Left colon (tissue), 2 donors: ENCODE data around the gene HEATR1. TPM values are rescaled to one million over a fixed set of nuclear protein-coding genes. Genes with fewer than 3 reads are reported as not detected.

Source experiments
- ATAC-seq: fragments of 200-7000 bp; cut with Tn5 transposase; one replicate; pipeline ENCODE4 v1.9.1; 2020; ENCODE audit warnings: mild to moderate bottlenecking, moderate library complexity
- DNase-seq, 2 donors: peaks; one replicate each; pipeline ENCODE4 v3.0.0-alpha.2; 2020
- intact Hi-C, 2 donors: fragments of 100-400 bp; cut with DNase I in 1 of 2; cut with micrococcal nuclease in 1 of 2; formaldehyde crosslinking; loops; one replicate each; pipeline versions ENCODE4 v1.11.2 to v1.14.0; 2022; cut with DNase I, micrococcal nuclease
- total RNA-seq, 2 donors: library from RNA; stranded (reverse); fragmentation: NEBNext Ultra II Directional; extraction: Animal tissue kit (Norgen Biotek cat#: 25700); gene quantifications; one replicate each; pipeline ENCODE4 v1.2.1, GENCODE V29; 2021
- donor health status: DM: no; HTN: no; CAD: no.
- donor health status: DM: yes; HTN: yes; CAD: no.

HEATR1 gene
- total RNA-seq, 2 donors from 2014 or later, result 15.3 to 20.0 TPM

DNA sequence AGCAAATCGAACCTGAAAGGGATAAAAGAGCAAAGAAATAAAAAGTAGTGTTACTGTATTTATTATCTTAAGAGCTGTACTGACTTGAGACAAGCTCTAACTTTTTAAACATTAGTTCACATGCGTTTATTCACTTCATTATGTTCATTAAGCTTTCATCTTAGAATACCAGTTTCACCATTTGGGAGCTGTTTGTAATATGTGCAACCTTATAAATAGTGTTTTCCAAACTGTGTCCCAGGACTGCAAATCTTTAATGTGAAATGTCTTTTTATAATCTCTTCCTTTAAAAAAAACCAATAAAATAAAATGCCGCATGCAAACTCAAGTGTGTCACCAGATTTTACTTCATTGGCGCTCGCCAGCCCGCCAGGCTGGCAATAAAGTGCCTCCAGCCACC, 52.2 kb downstream of the HEATR1 start:
- ATAC-seq, result no peak
- DNase-seq, result no peak
- intact Hi-C loops, result no loop called here

DNA sequence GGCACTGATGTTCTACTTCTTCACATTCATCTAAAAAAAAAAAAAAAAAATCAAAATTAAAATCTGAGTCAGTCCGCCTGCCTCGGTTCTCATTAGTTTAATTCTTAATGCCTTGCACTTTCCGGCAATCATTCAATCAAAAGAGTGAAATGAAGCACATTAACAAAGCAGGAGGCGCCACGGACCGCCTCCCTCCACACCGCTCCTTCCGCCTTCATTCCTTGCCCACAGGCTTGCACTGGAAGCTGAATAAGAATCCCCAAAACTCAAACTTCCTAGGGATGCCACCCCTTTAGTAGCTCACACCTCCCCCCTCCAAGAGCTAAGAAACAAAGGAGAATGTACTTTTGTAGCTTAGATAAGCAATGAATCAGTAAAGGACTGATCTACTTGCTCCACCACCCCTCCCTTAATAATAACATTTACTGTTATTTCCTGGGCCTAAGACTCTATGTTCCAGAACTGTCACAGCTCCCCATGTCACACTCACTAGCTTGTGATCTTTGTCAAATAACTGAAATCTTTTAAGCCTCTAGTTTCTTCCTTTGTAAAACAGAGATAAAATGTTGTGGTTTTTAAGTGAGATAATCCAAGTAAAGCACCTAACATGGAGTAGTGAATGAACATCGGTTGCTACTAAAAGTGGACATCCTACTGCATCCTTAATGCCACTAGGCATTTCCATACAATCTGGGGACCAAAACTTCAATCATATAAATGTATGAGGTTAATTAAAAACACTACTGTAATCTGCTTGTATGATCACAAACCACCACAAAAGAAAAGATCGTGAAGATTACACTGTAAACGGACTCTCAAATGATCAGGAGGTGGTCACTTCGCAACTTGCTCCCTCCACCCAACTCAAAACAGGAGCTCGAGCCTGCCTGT, 53.1 kb downstream of the HEATR1 start:
- no peak for DNase-seq
- intact Hi-C loops, result no loop called here
- no peak for ATAC-seq

DNA sequence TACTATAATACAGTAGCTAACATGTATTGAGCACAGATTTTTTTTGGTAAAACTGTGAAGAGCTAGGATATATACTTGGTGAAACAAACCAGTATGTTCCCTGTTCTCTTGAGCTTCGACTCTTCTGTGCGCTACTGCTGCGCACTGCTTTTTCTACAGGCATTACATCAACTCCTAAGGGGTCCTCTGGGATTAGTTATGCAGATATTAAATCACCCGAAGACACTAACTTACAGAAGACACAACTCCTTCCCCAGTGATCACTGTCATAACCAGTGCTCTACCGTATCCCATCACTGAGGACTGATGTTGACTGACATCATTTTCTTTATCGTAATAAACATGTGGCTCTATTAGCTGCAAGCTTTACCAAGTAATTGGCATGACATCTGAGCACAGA, 55.9 kb downstream of the HEATR1 start:
- intact Hi-C loops, result no loop called here
- ATAC-seq, result no peak
- DNase-seq, result no peak

GRCh38 chr1:236545621-236546169, 58.6 kb downstream of the HEATR1 start:
- ATAC-seq, result no peak
- intact Hi-C loops, result no loop called here
- no peak for DNase-seq

DNA sequence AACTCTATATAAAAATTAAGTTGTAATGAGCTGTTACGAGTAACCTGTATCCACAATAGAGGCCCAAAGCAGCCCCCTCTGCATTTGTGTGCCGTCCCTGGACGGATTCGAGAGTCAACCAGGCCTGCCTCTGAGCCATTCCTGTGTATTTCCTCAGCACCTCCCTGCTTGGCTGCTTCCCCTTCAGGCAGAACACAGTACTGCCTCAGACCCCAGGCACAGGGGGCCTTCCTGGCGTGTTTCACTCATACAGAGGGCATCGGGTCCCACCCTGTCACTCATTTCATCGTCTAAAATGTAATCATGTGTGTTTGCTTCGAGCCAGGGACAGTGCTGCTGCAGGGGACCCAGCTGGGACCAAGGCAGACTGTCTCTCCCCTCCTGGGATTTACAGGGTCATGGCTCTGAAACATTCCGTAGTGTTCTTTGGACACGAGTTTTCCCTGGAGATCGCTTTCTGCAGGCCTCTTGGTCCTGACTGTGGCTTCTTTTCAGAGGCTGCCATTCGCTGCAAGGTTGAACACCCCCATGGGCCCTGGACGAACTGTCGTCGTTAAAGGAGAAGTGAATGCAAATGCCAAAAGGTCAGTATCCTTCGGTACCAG, 61.1 kb downstream of the HEATR1 start:
- DNase-seq (no peak), ATAC-seq (no peak)
- intact Hi-C loops, result no loop called here

DNA sequence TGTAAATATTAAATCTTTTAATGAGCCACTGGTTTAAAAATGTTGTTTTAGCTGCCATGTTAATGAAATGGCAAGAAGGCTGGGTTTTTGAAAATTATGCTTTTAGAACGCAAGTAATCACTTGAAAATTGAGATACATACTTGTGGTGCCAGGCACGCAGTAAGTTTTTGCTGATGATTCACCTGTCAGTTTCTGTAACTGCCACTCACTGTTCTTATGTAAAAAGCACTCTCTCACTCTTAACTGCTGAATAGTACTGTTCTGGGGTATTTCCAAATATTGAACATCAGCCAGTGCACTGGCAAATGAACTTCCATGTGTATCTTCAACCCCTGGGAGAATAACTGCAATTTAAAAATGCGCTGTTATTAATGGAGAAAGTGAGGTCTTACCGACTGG, 62.6 kb downstream of the HEATR1 start:
- intact Hi-C loops, result no loop called here
- ATAC-seq, result no peak
- no peak for DNase-seq

DNA sequence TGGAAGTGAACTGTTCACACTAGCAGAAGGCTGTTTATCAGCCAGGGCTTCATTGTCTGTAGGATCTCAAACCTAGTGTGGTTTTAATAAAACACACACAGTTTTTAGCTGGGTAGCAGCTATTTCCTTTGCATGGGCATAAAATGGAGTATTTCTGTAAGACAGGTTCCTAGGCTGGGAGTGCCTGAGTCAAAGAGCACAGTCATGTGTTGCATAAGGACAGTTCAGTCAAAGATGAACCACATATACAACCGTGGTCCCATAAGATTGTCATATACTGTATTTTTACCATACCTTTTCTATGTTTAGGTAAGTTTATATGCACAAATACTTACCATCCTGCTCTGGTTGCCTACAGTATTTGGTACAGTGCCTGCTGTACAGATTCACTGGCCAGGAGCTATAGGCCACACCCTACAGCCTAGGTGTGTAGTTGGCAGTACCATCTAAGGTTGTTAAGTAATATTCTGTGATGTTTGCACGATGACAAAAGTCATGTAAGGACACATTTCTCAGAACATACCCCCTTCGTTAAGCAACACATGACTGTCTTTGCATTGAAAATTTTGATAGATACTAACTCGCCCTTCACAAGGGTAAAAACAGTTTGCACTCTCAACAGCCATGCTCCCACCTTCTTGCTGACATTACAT, 63.4 kb downstream of the HEATR1 start:
- intact Hi-C loops, result no loop called here
- no peak for DNase-seq
- peak; percentile 92 for ATAC-seq

DNA sequence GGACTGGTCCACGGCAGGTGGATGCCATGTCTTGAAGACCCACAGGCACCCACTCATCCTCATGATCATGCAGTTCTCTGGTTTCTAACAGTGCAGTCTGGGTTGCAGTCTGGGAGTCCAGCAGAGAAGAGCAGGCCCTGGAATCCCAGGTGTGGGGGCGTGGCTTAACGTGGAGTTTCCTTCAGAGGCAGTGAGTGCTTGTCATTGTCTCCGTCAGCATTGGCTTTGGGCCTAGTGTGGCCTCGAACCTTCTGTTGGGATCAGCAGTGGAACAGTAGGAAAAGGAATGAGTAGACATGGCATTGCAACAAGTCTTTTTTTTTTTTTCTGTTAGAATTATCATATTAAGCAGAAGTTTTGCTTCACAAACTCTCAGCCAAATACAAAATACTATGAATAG, 67.8 kb downstream of the HEATR1 start:
- DNase-seq (no peak), ATAC-seq (no peak)
- intact Hi-C loops, result no loop called here

DNA sequence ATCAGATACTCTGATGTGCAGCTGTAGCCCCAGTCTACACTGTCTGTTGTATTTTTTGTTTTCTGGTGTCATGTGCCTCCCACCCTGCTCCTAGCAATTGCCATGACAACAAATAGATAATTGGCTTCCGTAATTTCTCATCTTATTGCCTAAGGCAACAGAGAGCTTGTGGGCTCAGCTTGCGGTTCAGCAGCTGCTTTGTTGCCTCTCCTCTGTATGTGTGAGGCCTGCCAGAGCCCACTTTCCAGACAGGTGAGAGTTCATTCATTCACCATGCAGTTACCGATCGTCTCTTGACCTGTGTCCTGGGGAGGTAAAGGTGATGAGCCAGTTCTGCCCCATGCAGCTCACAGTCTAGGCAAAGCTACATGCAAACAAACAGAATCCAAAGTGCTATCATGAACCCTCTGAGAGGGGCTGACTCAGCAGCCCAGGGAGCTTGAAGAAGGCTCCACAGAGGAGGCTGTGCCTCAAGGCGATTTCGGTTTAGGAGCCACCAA, 68.6 kb downstream of the HEATR1 start:
- DNase-seq (no peak), ATAC-seq (no peak)
- intact Hi-C loops, result no loop called here

DNA sequence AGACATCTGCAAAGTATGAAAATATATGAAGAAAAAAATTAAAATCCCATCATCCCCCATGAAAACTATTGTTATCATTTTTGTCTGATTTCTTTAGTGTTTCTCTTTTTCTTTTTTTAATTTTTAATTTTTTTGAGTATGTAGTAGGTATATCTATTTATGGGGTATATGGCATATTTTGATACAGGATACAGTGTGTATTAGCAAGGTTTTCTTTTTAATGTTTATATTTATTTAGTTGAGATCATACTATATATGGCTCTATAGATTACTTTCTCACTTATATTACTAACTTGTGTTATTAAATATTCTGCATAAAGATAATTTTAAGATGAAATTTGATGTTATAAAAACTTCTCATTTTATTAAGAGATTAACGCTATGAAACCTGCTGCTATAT, 69.1 kb downstream of the HEATR1 start:
- intact Hi-C loops, result no loop called here
- DNase-seq (no peak), ATAC-seq (no peak)

- intact Hi-C loops, result no loop called here
- ATAC-seq, result no peak
Observed at GRCh38 chr1:236534151-236534651, 70.1 kb downstream of the HEATR1 start.

DNA sequence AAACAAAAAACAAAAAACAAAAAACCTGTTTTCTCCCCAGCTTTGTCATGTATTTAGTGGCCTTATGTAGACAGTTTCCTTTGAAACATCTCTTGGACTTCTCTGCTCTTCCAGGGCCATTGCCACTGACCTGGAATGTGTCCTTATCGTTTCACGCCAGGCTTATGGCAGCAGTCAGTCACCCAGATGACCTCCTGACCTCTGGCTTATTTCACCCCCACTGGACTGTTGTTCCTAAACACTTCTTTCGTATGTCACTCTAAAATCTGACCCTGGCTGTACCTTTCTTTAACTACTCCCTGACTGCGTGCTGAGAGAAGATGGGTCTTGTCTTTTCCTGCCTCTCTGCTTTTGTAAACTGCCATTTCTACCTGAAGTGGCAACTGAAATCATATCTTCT, 71.5 kb downstream of the HEATR1 start:
- DNase-seq, result no peak
- no peak for ATAC-seq
- intact Hi-C loops, result no loop called here

More at GRCh38 chr1:236534151-236534651, 70.1 kb downstream of the HEATR1 start:
- DNase-seq, result no peak

DNA sequence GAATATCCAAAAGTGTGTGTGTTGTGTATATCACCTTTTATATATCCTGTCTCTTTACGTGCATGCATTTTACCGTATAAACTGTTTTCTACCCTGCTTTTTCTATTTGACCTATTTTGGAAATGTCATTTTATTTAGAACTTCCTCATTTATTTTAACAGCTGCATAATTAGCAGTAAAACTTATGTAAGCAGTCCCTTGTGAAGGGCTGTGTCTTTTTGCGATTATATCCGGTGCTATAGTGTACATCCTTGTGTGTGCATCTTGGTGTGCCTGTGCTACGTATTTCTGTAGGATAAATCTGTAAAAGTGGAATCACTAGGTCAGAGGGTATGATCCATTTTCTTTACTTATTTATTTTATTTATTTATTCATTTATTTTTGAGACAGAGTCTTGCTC, 73.4 kb downstream of the HEATR1 start:
- peak; percentile 27 for ATAC-seq
- no peak for DNase-seq
- intact Hi-C loops, result no loop called here

- intact Hi-C loops, result no loop called here
- no peak for DNase-seq
- no peak for ATAC-seq
Observed at GRCh38 chr1:236530286-236530685, 74.0 kb downstream of the HEATR1 start.

DNA sequence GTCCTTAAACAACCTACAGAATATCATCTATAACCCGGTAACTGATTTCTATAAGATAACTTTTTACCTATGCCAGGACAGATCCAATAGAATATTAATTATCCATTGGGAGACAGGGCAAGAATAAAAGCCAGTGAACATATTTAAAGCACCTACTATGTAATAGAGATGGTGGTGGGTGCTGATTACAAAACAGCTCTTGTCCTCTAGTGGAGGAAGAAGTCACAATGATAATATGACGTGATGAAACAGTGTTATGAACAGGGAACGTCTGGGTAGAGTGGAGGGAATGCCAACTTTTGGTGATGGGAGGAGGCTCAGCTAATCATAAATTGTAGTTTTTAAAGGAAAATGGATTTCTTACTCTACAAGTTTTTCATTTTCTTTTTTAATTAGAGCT, 78.2 kb downstream of the HEATR1 start:
- no peak for DNase-seq
- ATAC-seq, result no peak
- intact Hi-C loops, result no loop called here

DNA sequence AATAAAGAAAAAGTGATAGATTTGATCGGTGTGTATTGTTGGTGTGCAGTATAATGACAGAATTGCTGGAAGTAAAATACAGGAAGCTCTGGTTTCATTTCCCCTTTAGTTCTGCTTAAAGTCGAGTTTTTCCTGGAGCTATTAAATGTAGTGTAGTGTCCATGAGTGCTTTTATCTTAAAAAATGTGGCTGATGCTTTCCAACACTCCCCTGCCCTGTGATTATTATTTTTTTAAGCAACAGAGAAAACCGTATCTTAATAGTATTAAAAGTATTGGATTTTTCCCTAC, 79.5 kb downstream of the HEATR1 start:
- DNase-seq, result no peak
- no peak for ATAC-seq
- intact Hi-C loops, result no loop called here

DNA sequence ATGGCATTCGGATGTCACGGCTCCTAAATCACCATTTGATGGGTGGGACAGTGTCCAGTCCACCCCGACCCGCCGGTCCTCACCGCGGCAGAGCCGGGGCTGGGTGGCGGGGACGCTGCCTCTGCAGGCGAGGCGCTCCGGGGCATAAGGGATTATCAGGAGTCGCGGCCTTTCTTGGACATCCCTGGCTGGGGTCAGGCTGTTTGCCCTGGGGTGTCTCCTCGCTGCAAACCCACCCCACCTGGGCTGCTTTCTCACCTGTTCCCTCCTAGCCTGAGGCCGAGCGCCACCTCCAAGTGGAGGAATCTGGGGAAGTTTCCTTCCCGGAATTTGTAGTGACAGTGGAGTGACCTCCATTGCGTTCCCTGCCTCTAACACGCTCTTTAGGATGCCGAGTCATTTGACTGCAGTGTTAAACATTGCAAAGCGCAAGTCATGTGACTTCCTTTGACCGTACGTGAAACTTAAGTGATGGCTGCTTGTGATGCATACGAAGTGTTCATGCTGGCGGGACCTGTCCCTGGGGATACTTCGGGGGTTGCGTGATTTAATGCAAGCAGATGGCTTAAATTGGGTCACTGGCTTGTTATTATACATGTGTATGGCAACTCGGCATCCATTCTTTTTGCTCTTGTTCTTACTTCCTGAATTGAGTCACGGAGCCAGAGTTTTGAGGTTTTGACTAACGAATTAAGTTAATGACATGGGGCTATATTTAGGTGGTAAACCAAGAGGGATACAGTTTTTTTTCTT, 80.0 kb downstream of the HEATR1 start:
- DNase-seq (peak; percentile 52 to 68), ATAC-seq (peak; percentile 83)
- intact Hi-C loops, result no loop called here

DNA sequence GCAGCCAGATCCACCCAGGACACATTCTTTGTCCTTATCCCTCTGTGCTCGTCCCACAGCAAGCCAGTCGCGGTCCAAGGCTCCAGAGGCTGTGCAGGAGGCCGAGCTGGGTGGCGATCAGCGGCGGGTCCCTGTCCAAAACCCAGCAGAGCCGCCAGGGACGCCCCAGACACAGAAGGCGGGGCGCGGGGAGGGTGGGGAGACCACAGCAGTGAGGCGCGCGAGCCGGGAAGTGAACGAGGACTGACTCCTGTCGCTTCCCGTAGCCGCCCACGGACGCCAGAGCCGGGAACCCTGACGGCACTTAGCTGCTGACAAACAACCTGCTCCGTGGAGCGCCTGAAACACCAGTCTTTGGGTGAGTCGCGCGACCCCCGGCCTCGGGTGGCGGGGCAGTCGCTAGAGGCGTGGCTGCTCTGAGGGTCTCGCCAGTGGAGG, 80.6 kb downstream of the HEATR1 start, which contains the start of gene LGALS8:
Gene LGALS8, plus strand, starts transcription at position 279 of the 438 bp plus-strand sequence. CDS start 2,089 bp downstream, outside the sequence.
- ATAC-seq (peak; percentile 90), DNase-seq (peak; percentile 88 to 92)
- intact Hi-C loops, result no loop called here
